ENCODE measurements around the gene SLC34A1.

Gene SLC34A1

DNA sequence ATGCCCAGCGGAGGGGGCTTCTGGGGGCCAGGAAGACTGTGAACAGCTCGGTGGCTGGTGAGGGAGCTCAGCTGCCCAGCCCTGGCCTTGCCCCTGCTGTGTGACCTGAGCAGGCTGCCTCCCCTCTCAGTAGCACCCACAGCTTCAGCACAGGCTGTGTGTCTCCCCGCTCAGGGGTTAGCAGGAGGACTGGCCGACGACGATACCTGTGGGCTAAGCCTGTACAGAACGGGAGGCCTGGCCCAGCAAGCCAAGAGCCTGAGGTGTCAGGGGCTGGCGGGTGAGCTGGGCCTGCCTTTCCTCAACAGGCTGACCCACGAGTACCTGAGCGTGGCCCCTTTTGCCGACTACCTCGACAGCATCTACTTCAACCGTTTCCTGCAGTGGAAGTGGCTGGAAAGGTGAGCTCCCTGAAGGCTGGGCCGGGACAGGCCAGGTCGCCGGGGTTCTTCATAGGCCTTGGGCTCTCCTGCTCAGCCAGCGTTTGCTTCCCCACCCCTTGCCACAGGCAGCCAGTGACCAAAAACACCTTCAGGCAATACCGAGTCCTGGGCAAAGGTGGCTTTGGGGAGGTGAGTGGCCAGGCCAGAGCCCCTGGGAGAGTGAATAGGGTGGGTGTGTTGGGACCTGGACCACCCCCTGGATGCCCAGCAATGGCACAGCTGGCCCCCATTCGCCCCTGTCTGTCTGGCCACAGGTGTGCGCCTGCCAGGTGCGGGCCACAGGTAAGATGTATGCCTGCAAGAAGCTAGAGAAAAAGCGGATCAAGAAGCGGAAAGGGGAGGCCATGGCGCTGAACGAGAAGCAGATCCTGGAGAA is 48.8 kb downstream of the SLC34A1 start:
- no peak for DNase-seq

DNA sequence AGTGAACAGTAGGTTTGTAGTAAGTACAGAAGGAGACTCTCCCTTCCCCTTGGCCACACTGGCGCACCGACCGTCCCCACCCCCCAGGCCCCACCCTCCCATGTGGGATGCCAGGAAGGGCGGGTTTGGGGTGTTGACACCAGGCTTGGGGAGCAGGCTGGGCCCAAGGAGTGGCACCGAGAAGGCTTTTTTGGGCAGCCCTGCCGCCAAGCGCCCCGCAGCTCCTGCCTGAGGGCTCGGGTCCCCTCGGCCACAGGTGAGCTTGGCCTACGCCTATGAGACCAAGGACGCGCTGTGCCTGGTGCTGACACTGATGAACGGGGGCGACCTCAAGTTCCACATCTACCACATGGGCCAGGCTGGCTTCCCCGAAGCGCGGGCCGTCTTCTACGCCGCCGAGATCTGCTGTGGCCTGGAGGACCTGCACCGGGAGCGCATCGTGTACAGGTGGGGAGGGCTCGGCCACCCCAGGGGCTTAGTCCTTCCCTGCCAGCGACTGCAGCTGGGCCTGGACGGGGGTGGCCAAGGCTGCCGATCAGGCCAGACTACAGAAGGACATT is 49.5 kb downstream of the SLC34A1 start:
- DNase-seq = no peak

DNA sequence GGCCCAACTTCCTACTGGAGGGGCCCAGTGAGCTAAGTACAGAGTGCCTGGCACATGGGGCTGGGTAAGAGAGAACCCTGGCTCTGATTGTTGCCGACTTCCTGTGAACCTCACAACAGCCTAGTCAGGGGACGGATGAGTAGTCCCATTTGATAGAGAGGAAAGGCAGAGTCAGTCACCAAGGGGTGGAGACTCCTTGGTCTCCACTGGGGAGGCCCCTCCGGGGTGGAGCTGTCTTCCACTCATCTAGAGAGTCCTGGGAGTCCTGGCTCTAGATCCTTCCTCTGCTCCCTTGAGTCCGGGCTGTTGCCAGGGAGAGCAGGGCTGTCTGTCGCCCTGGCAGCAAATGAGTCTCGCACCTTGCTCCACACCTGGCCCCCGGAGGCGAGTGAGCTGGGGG is 50.2 kb downstream of the SLC34A1 start:
- DNase-seq = no peak

DNA sequence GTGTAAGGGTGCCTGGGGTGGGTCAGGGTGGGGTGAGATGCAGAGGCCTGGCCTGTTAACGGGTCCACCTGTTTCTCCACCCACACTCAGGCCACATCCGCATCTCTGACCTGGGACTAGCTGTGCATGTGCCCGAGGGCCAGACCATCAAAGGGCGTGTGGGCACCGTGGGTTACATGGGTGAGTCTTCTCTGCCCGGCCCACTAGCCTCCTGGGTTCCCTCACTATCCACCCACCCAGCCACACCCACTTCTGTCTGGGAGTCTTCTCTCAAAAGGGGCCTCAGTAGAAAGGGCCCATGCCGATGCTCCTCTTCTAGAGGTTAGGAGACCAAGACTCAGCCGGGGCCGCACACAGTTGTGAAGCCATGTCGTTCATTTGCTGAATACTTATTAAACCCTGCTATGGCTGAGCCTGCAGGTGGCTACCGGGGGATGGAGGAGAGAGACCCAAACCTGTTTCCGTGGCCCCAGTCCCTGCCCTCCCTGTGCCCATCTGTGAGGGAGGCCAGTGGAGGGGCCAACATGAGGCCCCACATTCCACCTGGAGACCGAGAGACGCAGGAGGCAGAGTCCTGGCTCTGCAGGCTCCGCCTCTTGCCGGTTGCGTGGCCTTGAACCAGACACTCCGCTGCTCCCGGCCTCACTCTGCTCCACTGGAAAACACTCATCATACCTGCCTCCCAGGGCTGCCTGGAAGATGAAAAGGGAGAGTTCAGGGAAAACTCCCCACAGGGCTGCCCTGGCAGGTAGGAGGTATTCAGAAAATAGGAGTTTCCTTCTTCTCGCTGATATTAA is 50.9 kb downstream of the SLC34A1 start:
- DNase-seq = no peak

DNA sequence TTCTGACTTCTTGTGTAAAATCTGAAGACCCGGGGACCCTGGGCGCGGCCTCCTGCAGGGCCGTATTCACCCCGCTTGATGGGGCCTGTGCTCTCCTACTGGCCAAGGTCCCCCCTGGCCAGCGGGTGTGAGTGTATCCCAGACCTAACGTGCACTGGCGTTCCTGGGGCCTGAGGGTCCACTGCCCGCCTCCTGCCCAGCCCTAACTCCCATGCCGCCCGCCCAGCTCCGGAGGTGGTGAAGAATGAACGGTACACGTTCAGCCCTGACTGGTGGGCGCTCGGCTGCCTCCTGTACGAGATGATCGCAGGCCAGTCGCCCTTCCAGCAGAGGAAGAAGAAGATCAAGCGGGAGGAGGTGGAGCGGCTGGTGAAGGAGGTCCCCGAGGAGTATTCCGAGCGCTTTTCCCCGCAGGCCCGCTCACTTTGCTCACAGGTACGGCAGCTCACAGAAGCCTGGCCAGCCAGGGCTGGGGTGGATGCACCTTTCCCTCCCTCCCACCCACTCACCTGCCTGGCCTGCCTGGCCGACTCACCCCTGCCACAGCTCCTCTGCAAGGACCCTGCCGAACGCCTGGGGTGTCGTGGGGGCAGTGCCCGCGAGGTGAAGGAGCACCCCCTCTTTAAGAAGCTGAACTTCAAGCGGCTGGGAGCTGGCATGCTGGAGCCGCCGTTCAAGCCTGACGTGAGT is 51.8 kb downstream of the SLC34A1 start:
- no peak for DNase-seq

DNA sequence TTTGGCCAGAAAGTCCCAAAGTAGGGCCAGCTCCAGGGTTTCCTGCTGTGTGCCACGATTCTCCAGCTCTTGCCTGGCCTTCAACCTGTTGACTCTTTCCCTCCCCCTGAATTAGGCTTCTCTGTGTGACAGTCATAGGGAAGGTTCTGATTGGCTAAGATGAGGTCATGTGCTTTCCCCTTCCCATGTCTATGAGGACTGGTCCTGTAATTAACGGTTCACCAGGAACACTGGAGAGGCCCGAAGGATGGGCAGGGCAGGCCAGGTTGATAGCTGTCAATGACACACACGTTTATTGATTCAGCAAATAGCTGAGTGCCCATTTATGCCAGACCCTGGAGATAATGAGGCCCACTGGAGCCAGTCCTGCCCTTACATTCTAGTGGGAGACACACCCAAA is 53.4 kb downstream of the SLC34A1 start:
- no peak for DNase-seq

DNA sequence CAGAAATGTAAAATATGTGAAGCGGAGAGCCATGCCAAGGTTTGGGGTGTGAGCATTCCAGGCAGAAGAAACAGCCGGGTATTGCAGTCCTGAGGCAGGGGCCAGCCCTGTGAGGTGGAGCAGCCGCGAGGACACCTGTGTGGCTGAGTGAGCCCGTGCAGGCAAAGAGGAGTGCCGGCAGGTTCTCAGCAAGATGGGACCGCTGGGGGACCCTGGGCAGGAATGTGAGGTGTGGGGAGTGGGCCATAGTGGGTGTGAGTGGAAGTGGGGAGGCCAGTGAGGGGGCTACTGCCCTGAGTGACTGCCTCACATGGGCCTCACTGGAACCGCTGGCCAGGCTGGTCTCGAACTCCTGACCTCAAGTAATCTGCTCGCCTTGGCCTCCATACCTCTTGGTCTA is 54.2 kb downstream of the SLC34A1 start:
- DNase-seq = no peak

DNA sequence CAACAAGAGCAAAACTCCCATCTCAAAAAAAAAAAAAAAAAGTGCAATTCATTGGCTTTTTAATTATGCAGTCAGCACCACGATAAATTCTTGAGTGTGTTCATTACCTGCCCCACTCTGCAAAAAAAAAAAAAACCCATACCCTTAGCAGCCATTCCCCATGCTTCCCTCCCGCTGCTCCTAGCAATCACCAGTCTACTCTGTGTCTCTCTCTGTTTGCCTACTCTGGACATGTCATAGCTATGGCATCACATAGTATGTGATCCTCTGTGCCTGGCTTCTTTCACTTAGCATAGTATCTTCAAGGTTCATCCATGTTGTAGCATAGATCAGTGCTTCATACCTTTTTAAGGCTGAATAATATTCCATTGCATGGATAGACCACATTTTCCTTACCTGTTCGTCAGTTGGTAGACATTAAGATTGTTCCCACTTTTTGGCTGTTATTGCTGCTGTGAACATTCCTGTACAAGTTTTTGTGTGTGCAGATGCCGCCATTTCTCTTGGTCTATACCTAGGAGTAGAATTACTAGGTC is 55.4 kb downstream of the SLC34A1 start:
- DNase-seq = no peak

DNA sequence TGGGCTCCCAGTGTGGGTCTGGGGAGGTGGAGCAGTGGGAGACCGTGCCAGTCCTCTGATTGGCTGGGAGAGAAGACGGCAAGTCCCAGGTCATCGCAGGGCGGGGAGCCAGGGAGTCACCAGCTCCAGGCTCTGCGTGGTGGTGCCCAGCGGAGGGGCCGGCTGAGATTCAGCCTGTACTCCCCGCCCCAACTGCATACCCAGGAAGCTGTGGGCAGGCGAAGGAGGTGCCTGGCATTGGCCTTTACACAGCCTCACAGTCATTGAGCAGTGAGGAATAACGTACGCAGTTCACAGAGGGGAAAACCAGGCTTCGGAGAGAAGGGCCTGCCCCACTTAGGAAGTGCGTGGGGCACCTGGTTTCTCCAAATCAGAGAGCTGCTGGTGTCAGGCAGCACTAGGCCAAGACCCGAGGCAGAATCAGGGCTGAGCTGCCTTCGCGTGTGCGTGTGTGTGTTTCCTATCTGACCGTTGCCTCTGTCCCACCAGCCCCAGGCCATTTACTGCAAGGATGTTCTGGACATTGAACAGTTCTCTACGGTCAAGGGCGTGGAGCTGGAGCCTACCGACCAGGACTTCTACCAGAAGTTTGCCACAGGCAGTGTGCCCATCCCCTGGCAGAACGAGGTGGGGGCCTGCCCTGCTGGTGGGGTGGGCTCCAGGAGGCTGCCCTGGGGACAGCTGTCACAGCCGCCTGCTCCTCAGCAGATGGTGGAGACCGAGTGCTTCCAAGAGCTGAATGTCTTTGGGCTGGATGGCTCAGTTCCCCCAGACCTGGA is 56.2 kb downstream of the SLC34A1 start:
- no peak for DNase-seq

DNA sequence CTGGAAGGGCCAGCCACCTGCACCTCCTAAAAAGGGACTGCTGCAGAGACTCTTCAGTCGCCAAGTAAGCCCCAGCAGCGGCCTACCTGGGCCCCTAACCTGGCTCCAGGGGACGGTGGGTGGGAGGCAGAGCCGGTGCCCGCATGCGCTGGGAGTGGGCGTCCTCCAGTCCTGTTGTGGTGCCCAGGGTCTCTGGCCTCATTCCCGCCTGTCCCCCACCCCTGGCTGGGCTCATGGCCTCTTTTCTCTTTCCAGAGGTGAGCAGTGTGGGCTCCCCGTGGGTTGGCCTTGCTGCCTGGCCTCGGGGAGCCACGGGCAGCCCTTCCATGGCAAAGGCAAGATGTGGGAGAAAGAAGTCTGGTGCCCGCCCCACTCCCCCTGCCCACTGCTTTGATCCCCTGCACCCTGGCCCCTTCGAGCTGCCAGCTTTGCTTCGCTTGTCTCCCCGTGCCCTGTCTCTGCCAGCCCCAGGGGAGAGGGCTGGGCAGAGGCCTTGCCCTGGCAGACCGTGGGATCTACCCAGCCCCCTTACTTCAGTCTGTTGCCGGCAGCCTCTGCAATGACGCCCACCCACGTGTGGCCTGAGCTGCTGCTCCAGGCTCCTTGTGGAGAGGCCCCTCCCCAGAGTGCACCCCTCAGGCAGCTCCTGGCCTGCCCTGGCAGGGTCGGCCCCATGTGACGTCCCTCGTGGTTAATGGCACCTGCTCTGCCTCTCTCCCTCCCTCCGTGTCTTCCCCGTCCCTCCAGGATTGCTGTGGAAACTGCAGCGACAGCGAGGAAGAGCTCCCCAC is 57.0 kb downstream of the SLC34A1 start:
- DNase-seq = no peak

DNA sequence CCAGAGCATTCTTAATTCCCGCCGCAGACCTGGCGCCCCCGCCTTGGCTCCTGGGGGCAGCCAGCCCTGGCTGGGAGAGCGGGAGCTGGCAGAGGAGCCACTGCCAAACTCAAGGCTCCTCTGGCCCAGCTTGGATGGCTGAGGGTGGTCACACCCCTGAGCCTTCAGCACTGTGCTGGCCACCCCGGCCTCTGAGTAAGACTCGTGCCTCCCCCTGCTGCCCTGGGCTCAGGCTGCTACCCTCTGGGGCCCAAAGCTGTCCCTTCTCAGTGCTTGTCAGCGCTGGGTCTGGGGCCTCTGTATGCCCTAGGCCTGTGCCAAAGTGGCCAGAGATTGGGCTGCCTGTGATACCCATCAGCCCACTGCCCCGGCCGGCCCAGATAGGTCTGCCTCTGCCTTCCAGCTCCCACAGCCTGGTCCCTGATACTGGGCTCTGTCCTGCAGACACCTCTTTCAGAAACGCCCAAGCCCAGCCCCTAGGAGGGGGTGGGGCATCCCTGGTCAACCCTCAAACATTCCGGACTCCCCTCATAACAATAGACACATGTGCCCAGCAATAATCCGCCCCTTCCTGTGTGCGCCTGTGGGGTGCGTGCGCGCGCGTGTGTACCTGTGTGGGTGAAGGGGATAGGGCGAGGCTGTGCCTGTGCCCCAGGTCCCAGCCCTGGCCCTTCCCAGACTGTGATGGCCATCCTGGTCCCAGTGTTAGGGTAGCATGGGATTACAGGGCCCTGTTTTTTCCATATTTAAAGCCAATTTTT is 58.0 kb downstream of the SLC34A1 start:
- no peak for DNase-seq

DNA sequence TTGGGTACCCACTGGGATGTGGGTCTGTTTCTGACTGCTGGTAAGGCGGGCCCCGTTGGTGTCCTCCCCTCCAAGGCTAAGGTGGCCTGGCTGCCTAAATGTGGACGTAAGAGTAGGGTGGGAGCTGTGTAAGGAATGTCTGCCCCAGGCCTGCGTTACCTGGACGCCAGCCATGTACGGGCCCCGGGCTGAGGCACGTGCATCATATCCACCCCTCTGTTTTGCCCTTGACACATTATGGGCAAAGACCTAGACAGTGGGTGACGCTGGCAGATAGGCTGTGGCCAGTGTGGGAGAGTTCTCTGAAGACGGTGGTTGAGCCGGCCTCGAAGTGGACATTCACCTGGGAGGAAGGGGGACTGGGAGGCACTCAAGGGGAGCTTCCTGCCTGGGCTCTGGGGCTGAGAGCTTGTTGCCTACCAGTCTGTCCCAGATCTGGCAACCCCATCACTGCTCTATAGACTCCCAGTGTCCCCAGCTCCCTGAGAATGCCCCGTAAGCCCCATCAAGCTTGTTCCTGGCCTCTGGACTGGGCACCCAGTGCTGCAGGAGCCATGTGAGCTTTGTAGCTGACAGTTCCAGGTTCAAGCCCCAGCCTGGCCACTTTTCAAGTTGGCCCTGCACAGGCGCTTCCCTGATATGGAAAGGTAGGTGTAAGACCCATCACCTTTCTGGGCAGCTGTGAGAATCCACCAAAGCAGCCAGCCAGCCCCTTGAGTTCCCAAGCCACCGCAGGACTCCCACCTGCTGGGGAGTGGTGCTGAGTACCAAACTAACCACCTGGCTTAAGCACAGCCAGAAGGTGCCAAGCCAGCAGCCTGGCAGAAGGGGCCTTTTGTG is 59.1 kb downstream of the SLC34A1 start:
- no peak for DNase-seq

DNA sequence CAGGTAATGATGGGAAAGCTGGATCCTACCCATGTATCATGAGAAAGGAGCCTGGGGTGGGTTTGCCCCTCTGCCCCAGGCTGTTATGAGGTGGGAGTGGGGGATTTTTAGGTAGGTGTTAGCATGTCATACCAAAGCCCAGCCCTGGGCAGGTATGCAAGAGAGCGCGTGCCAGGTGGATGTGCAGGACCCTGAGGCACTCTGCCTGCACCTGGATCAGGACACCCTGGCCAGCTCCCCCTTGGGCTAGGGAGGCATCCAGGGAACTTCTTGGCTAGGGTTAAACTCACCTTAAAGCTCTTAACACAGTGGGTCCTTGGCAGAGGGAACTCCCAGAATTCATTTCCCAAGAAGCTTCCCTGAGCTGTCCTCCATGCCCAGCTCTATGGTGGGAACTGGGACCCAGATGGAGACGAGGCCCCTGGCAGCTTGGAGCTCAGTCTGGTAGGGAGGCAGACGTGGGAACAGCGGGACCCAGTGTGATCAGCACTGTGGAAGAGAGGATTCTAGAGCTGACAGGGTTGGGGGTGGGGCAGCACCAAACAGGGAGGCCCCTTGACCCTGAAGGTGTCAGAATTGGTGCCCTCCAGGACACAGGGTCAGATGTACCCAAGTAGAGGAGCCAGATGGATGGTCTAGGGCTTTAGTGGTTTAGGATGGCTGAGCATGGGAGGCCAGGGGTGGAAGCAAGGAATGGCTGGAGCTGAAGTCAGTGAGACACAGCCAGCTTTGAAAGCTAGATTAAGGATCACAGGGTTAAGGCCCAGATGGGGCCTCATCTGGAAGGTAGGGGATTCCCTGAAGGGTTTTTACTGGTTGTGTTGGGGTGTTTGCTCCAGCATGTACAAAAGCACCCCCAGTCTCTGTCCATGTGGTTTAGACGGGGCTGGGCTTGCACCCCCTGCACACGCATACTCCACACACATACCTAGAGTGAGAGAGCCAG is 60.1 kb downstream of the SLC34A1 start:
- no peak for DNase-seq

DNA sequence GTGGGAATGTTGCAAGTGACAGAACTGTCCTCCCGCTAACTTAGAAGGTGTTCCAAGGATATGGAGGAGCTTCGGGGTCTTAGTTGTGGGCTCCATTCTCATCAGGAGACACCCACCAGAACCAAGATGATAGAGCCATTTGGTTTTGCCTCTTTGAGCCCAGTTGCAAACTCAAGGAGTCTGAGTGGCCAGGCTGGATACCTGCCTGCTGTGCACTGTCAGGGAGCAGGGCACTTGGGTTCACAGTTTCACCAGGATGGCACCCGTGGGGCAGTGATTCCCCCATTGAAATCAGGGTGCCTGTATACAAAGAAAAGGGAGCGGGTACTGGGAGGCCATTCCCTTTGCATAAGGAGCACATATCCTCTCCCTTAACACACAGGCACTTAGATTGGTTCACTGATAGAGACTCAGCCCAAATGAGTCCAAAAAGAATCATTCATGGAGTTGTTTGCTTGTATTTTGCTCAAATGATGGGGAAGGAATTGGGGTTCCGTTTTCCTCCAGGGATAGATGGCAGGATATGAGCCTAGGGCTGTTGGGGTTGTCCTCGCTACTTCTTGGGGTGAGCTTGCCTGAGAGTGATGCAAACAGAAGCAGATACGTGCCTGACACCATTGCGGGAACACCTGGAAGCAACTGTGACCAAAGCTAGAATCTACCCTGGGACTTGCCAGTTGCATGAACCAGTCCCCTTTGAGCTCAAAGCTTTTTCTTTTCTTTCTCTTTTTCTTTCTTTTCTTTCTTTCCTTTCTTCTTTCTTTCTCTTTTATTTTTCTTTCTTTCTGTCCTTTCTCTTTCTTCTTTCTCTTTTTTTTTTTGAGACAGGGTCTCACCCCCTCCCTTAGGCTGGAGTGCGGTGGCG is 61.0 kb downstream of the SLC34A1 start:
- DNase-seq = no peak

DNA sequence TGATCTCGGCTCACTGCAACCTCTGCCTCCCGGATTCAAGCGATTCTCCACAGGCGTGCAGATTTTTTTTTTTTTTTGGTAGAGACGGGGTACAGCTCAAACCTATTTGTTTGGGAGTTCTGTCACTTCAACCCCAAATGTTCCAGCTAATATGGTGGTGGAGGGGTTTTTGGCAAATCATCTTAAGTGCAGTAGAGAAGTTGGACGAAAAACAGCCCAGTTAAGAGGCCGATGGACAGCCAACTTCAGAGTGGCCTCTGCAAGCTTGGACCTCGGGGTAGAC is 61.6 kb downstream of the SLC34A1 start:
- DNase-seq = no peak

DNA sequence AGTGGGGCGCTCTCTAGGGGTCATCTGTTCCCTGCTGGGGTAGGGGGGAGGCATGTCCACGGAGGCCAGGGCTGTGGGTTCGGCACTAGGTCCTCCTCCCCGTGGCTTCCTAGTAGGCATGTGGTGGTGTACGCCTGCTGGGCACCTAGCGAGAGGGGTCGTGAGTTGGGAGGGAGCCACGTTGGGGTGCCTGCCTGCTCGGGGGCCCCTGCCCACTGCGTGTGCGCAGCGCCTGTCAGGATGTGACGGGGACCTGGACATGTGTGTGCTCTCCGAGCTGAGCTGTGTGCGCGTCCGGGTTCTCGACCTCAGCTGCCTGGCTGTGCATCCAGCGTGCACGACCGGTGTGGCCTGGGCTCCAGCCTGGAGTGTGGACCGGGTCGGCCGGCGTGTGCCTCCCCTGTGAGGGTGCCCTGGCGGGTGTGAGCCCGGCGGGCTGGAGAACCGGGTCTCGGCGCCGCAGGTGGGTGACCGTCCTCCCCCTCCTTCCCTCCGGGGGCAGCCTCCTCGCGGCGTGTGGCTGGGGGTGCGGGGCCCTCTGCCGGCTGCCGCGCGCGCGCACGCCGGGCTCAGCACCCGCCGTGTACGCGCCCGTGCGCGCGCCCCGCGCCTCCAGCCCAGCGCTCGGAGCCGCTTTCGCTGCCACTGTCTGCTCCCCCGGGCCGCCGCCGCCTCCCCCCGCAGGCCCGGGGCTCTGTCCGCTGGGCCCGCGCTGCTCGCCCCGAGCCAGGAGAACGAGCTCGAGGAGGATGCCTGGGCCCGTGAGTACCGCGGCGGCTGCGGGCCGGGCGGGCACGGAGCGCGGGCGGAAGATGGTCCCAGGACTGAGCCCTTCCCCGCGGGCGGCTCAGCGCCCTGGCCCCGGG is 62.2 kb downstream of the SLC34A1 start, which contains the start of gene PRR7:
TSS of gene PRR7 (plus strand) at position 615 of the 866 bp plus-strand sequence. CDS start 8,254 bp downstream, outside the sequence.
- peak; percentile 84 for DNase-seq

Measured in KG1 (cell line).